ENCODE measurements around the gene ARHGAP4. TPM values are rescaled to one million over a fixed set of nuclear protein-coding genes. Genes with fewer than 3 reads are reported as not detected.

ARHGAP4 gene
- total and polyA plus RNA-seq, 7 donors: 8.4 to 122 (median 17.3) TPM

DNA sequence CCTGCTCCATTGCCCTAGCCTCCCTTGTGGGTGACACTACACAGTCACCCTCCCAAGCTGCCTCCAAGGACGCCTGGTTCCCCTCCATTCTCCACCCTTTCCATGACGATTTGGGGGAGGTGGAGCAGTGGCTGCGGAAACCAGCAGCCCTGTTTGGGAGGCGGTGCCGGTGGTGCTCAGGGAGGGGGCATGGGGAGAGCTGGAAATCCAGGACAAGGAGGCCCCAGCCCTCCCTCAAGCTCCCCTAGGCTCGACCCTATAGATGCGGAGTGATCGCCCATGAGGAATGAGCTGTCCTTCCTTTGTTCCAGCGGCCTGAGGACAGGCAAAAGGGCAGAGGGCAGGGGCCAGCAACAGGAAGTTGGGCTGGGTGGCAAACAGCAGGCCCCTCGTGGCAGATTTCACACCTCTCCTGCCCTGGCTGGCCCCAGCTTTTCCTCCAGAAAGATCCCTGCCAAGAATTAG lies 22.0 kb upstream of the ARHGAP4 start:
- 75 to 81% methylated on average over 10 of the region's 10 CpGs for WGBS, 2 donors
- Histone ChIP-seq H3K36me3 (peaks cover 0 to 31% (median 15%) of the 10 kb centered on the region in 4 donors), H3K27me3 (peaks cover 0 to 3% (median 0%) of the 10 kb centered on the region in 3 donors), H3K27ac (peak overlapping the region; percentile 63 to 87 (median 86)), H3K9me3 (no peaks in the 10 kb centered on the region), H3K4me3 (no peak overlapping the region), H3K4me1 (peaks cover 0 to 60% (median 47%) of the 10 kb centered on the region in 4 donors)
- TF ChIP-seq POLR2A (IDR thresholded peaks at IDR 0.05): no peak
- TF ChIP-seq EP300 (IDR thresholded peaks at IDR 0.05): no peak
- TF ChIP-seq POLR2AphosphoS5 (IDR thresholded peaks at IDR 0.05): peak in 3 of 4 donors; percentile 15 to 53 (median 22)
- no peak for TF ChIP-seq CTCF (IDR thresholded peaks at IDR 0.05)
- DNase-seq: no peak
- intact Hi-C loops (cut with DNase I): no loop called here

GRCh38 chrX:153947009-153947769 lies 21.1 kb upstream of the ARHGAP4 start:
- 33 to 35% methylated on average over 19 of the region's 19 CpGs for WGBS, 2 donors
- TF ChIP-seq EP300 (IDR thresholded peaks at IDR 0.05) (no peak), CTCF (IDR thresholded peaks at IDR 0.05) (peak; percentile 68 to 78 (median 72)), POLR2AphosphoS5 (IDR thresholded peaks at IDR 0.05) (no peak)
- peaks cover 0 to 3% (median 0%) of the 10 kb centered on the region in 3 donors for H3K27me3 ChIP-seq
- no peaks in the 10 kb centered on the region for H3K9me3 ChIP-seq
- DNase-seq: peak; percentile 88
- H3K4me3 ChIP-seq: no peak overlapping the region
- intact Hi-C loops (cut with DNase I): no loop called here
- peak overlapping the region; percentile 63 to 87 (median 86) for H3K27ac ChIP-seq
- peaks cover 0 to 52% (median 40%) of the 10 kb centered on the region in 4 donors for H3K4me1 ChIP-seq
- H3K36me3 ChIP-seq: peaks cover 0 to 25% (median 12%) of the 10 kb centered on the region in 4 donors

DNA sequence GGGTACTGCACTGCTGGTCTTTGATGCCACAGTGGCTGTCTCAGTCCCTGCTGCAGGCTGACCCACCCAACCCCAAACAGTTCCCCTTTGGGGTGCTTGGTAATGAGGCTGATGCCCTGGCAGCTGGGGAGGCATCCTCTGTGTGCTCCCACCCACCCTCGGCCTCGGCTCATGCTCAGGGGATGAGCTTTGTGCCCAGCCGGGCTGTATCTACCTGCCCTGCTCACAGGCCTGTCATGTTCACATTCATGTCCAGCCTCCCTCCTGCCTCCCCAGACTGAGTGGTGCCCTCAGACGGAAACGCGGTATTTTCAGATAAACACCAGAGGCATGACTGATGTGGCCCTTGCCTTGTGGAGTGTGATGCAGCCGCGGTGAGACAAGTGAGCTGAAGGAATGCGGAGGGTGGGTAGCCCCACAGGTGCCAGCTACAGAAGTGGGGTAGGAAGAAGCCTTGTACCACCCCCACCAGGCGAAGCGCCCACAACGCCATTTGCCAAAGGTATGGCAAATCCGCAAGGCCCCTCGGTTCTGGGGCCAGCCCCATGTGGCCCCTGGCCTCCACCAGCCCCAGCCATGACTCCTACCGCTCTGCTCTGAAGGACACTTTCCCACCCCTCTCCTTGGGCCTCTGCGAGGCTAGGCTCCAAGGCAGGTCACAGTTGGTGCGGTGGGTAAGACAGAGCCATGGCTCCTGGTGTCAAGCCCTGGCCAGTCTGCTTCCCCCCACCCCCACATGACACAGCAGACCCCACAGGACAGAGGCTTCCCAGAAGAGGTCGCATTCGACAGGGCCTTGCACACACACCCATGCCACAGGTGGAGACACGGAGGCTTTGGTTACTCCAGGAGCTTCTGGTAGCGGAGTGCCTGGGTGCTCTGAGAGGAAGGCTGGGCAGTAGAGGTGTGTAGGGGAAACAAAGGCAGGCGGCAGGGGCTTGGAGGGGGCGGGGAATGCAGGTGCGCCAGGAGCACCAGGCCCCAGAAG lies 20.2 kb upstream of the ARHGAP4 start:
- Histone ChIP-seq H3K4me1 (peaks cover 0 to 42% (median 31%) of the 10 kb centered on the region in 4 donors), H3K4me3 (no peak overlapping the region), H3K27me3 (peaks cover 0 to 3% (median 0%) of the 10 kb centered on the region in 3 donors), H3K27ac (peak overlapping the region in 3 of 4 donors; percentile 84 to 87 (median 87)), H3K36me3 (peaks cover 0 to 16% (median 6%) of the 10 kb centered on the region in 4 donors), H3K9me3 (no peaks in the 10 kb centered on the region)
- 88% methylated on average over 24 of the region's 24 CpGs for WGBS, 2 donors
- intact Hi-C loops (cut with DNase I): no loop called here
- TF ChIP-seq POLR2AphosphoS5 (IDR thresholded peaks at IDR 0.05): no peak
- DNase-seq: no peak

- no peak for DNase-seq
- Histone ChIP-seq H3K4me3 (peak overlapping the region; percentile 23 to 49 (median 44)), H3K27ac (peak overlapping the region in 3 of 4 donors; percentile 64 to 68 (median 66)), H3K36me3 (peaks cover 0 to 2% (median 0%) of the 10 kb centered on the region in 4 donors), H3K27me3 (peaks cover 0 to 3% (median 0%) of the 10 kb centered on the region in 3 donors), H3K4me1 (peaks cover 0 to 33% (median 18%) of the 10 kb centered on the region in 4 donors), H3K9me3 (no peaks in the 10 kb centered on the region)
- WGBS, 2 donors: 32 to 48% methylated on average over 6 of the region's 6 CpGs
- TF ChIP-seq POLR2A (IDR thresholded peaks at IDR 0.05): no peak
- TF ChIP-seq EP300 (IDR thresholded peaks at IDR 0.05): no peak
- no peak for TF ChIP-seq CTCF (IDR thresholded peaks at IDR 0.05)
- no peak for TF ChIP-seq POLR2AphosphoS5 (IDR thresholded peaks at IDR 0.05)
- intact Hi-C loops (cut with DNase I): no loop called here
Observed at GRCh38 chrX:153944800-153945150, 18.7 kb upstream of the ARHGAP4 start.
